HG03442 (cell line): Measurements from ENCODE around the gene ID3.

Experiments used
- ATAC-seq: cut with Tn5 transposase; IDR thresholded peaks from one replicate; pipeline ENCODE4 v1.9.1; 2021; ENCODE audit warnings: mild to moderate bottlenecking, moderate library complexity; ENCODE audit not compliant: unreplicated experiment

ID3 gene

GRCh38 chr1:23559136-23559984 is at the start of gene ID3:
Gene ID3 (minus strand): TSS chr1:23559501. CDS start chr1:23559426, 75 bp downstream.
- ATAC-seq = peak; percentile 64

- ATAC-seq = no peak
Measured at GRCh38 chr1:23607944-23608343, 48.6 kb upstream of the ID3 start.

GRCh38 chr1:23601968-23602876 is 42.9 kb upstream of the ID3 start:
- ATAC-seq = no peak

DNA sequence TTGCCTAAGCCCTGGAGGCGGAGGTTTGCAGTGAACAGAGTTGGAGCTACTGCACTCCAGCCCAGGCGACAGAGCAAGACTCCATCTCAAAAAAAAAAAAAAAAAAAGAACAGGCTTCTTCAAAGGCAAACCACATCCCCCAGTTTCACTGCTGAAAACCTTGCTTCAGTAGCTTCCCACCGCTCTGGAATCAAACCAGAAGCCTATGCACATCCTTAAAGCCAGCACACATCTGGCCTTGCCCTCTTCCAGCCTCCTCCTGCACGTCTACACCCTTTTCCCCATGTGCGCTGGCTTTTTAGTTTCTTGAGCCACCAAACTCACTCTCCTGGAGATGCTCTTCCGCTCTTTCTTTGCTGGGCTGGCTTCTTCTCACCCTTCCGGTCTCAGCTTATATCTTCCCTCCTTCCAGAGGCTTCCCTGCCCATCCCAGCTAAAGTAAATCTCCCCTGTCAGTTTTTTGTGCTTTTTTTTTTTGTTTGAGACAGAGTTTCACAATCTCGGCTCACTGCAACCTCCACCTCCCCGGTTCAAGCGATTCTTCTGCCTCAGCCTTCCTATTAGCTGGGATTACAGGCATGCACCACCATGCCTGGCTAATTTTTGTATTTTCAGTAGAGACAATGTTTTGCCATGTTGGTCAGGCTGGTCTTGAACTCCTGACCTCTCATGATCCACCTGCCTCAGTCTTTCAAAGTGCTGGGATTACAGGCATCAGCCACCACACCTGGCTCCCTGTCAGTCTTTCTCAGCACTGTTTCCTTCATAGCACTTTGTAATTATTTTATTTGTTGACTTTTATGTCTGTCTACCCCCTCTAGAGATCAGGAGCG is 42.0 kb upstream of the ID3 start:
- ATAC-seq = no peak

GRCh38 chr1:23600283-23600682 is 41.0 kb upstream of the ID3 start:
- no peak for ATAC-seq

GRCh38 chr1:23599125-23599524 is 39.8 kb upstream of the ID3 start:
- no peak for ATAC-seq

DNA sequence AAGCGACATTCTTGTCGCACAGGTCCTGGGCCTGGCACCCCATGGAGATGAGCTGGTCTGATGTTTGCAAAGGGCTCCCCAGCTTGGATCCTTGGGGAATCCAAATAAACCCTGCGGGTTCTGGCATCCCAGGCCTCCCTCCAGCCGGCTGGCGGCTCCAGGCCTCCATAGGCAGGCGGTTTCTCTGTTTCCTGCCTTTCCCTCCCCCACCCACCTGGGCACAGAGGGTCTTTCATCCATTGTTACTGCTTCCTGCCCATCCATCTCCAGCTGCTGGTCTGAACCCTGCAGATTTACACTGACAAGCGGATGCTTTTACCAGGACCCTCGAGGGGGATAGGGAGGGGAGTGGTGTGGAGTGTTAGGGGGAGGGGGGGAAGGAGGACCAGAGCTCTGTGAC is 39.1 kb upstream of the ID3 start:
- ATAC-seq = no peak

- no peak for ATAC-seq
Measured at GRCh38 chr1:23597635-23598388, 38.5 kb upstream of the ID3 start.

GRCh38 chr1:23596382-23597358 is 37.4 kb upstream of the ID3 start:
- ATAC-seq = no peak

DNA sequence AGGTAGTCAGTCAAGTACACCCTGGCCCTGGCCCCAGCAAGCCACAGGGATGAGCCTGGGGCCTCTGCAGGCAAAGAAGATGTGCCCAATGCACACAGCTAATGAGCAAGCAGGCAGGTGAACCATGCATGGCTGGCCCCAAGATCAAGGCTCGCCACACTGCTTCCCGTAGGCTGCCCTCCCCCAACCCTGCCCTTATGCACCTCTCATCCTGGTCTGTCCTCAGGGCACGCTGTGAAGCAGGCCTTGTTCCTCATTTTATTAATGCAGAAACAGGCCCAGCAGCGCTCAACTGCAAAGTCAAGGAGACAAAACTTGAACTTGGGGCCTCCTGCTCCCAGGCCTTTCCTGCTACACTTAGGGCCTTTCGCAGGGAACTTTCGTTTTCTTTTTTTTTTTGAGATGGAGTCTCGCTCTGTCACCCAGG is 35.6 kb upstream of the ID3 start:
- ATAC-seq = no peak

DNA sequence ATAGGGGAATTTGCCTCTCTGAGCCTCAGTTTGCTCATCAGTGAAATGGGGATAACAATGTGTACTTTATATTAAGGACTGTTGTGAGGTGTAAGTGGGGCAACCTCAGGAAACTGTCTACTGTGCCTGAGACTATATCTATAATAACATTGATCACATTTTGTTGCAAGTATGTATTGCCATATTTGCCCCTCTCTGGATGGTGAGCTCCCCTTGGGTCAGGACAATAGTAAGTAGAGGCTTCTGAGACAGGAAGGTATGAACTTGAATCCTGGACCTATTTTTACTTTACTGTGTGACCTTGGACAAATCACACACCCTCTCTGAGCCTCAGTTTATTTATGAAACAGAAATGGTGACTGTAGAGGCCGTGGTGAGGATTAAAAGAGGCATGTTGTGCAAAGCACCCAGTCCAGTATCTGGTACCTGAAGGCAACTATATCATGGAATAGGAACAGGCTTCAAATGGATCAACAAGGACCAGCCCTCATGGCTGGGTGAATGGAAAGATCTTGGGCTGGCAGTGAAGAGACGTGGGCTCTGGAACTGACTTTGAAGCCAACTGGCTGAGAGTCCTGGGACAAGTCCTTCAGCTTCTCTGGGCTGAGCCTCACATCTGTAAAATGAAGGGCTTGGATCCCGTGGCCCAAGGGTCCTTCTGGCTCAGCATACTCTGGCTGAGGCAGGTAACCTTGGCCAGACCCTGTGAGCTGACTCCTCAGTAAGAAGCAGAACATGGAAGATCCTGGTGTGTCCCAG is 35.0 kb upstream of the ID3 start:
- ATAC-seq = no peak

GRCh38 chr1:23593556-23594148 is 34.4 kb upstream of the ID3 start:
- no peak for ATAC-seq

DNA sequence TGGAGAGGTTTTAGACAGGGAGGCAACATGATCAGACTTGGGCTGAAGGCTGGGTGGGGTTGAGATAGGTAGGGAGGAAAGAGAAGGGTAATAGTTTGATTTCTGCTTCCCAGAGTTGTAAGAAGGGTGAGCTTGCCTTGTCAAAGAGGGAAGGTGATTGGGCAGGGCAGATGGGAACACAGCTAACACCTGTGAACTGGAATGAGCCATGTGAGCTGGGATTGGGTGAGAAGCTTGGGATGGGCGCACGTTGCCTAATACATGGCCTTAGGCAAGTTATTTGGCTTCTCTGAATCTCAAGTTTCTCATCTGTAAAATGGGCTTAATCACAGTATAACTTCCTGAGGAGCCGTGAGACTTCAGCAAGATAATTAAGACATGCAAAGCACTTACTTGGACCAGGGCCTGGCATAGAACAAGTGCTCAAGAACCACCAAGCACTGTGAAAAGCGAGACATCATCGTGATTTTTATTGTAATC is 33.8 kb upstream of the ID3 start:
- no peak for ATAC-seq

DNA sequence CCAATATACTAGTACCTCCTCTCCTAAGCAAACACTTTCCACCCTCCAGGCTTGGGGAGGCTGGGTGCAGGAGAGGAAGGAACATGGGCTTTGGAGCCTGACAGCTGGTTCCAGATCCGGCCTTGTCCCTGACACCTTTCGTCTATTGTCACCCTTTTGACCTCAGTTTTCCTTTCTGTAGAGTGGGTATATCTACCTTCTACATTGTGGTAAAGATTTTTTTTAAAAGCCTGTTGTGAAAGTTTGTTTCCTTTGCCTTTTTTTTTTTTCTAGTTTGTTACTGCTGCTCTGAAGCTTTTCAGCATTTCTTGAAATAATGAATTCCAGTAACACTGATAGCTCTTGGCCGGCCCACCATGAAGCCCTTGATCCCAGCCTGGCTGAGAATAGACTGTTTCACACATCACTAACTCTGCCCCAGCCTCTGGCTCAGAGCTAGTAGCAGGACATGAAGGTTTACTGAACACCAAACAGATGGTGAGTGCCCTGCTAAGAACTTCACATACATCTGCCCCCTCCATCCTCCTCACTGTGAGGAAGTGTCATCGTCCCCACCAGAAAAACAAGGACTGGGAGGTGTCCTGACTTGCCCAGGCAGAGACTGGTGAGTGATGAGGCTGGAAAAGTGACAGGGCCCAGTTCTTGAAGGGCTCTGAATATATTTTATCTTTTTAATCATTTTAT is 33.0 kb upstream of the ID3 start:
- no peak for ATAC-seq

DNA sequence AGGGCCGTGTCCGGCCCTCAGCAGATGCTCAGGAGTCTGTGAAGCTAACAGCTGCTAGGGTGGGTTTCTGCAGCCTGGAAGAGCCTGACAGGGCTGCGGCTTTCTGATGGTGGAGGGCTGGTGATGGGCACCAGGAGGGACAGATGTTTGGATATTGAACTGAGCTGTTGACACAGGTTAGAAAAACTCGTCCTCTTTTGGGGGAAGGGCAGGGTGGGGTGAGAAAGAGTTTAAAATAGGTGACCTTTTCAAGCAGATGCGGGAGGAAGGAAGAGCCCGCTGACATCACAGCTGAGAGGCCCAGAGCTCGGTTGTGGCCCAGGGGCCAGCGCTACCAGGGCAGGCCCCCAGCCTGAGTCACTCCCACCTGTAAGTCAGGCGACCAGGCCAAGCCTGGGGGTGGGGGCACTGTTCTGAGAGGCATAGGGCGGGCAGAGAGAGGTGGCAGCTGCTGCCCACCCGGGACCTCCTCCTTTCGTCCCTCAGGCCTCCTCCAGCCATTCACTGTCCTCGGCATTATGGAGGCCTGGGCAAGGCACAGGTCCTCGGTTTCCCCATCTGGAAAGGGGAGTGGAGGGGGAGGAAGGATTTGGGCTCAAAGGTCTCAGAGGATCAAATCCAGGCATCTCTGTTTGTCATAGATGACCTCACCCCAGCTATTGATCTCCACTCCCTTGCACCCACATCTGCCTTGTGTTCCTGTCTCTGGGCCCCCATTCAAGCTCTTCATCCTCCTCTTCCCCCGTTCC is 32.3 kb upstream of the ID3 start:
- ATAC-seq = peak; percentile 44

DNA sequence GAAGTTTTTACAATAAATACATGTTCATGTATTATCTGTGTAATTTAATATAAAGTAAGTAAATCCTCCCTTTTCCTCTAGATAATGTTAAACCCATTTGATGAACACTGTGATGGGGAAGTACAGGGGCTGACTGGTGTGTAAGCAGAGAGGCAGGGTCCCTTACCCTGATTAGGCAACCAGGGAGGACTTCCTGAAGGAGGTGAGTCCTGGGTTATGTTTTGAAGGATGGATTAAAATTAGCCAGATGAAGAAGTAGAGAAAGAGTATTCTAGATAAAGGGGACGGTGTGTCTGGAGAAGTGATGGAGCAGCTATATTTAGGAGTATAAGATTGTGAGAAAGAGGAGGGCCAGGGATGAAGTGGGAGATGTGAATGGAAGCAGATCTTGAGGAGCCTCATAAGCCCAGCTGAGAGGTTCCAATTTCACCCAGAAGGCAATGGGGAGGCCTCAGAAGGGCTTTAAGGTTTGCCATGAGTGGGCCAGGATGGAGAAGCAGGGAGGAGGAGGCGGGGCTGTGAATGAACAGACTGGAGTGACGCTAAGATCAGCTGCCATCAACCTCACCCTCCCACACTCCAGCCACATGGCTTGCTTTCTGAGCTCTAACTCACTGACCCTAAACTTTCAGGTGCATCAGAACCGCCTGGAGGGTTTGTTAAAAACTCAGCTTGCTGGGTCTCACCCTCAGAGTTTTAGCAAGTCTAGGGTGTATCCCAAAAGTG is 30.9 kb upstream of the ID3 start:
- ATAC-seq = peak; percentile 33
